Measurements from ENCODE around the gene TK2.

GRCh38 chr16:66562409-66562808 lies 12.5 kb upstream of the TK2 start:
- TF ChIP-seq CEBPB (IDR thresholded peaks at IDR 0.05) = no peak
- TF ChIP-seq TCF12 (IDR thresholded peaks at IDR 0.05; ENCODE audit: low read depth) = no peak
- TF ChIP-seq REST (IDR thresholded peaks at IDR 0.05; ENCODE audit: low read depth) = no peak
- TF ChIP-seq TAF1 (IDR thresholded peaks at IDR 0.05; ENCODE audit: low read depth) = no peak
- no peak for TF ChIP-seq EP300 (IDR thresholded peaks at IDR 0.05; ENCODE audit: borderline replicate concordance)
- no peak for TF ChIP-seq NFIC (IDR thresholded peaks at IDR 0.05)
- TF ChIP-seq RAD21 (IDR thresholded peaks at IDR 0.05; ENCODE audit: low read depth) = 0 out of 2 replicates have a peak, but pooled peaks have one; percentile 9
- no peak for TF ChIP-seq EGR1 (IDR thresholded peaks at IDR 0.05)
- TF ChIP-seq TEAD4 (IDR thresholded peaks at IDR 0.05) = no peak
- no peak for TF ChIP-seq FOXM1 (IDR thresholded peaks at IDR 0.05; ENCODE audit: borderline replicate concordance, low read depth)
- TF ChIP-seq, protein P1, sequence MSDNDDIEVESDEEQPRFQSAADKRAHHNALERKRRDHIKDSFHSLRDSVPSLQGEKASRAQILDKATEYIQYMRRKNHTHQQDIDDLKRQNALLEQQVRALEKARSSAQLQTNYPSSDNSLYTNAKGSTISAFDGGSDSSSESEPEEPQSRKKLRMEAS (IDR thresholded peaks at IDR 0.05) = no peak
- TF ChIP-seq CREB1 (IDR thresholded peaks at IDR 0.05; ENCODE audit: low read depth) = no peak
- TF ChIP-seq USF1 (IDR thresholded peaks at IDR 0.05) = no peak

All from Ishikawa (cell line).